ENCODE data around the gene SLC25A44.
"Not testable (repeated sequence)": the region's sequence is repeated elsewhere in the genome, so short reads cannot be mapped to it uniquely, and the experiment has no call there.

SLC25A44 gene

GRCh38 chr1:156211243-156211642 lies 17.3 kb downstream of the SLC25A44 start:
- Histone ChIP-seq H3K27ac (no peak overlapping the region), H4K20me1 (peaks cover 0 to 17% (median 3%) of the 10 kb centered on the region in 11 experiments; a peak in 6 of 22 replicates), H3K4me1 (peaks cover 15 to 34% (median 21%) of the 10 kb centered on the region in 10 experiments), H3K4me2 (no peak overlapping the region), H3K4me3 (no peak overlapping the region), H3K9me3 (replicated peaks in 1 of 11) (no peaks in the 10 kb centered on the region), H3K9ac (no peak overlapping the region), H3K27me3 (no peaks in the 10 kb centered on the region), H3K36me3 (peaks cover 50 to 84% (median 70%) of the 10 kb centered on the region in 11 experiments)
- no peak for TF ChIP-seq Cebpa-rat (IDR thresholded peaks at IDR 0.05)

GRCh38 chr1:156212130-156212529 lies 18.2 kb downstream of the SLC25A44 start:
- peaks cover 0 to 4% (median 0%) of the 10 kb centered on the region in 11 experiments; a peak in 3 of 22 replicates for H3K9me3 ChIP-seq (replicated peaks in 1 of 11)
- peaks cover 16 to 41% (median 24%) of the 10 kb centered on the region in 10 experiments for H3K4me1 ChIP-seq
- H3K4me3 ChIP-seq, result peak overlapping the region; percentile 68 to 82 (median 71); a peak in 18 of 20 replicates
- TF ChIP-seq Cebpa-rat (IDR thresholded peaks at IDR 0.05), result no peak
- H3K9ac ChIP-seq, result peak overlapping the region; percentile 87 to 95 (median 93)
- H4K20me1 ChIP-seq, result peaks cover 0 to 13% (median 0%) of the 10 kb centered on the region in 11 experiments; a peak in 4 of 22 replicates
- H3K27me3 ChIP-seq, result no peaks in the 10 kb centered on the region
- peaks cover 42 to 80% (median 67%) of the 10 kb centered on the region in 11 experiments for H3K36me3 ChIP-seq
- H3K27ac ChIP-seq, result peak overlapping the region; percentile 89 to 96 (median 94); a peak in 20 of 22 replicates
- peak overlapping the region; percentile 65 to 97 (median 90) for H3K4me2 ChIP-seq

DNA sequence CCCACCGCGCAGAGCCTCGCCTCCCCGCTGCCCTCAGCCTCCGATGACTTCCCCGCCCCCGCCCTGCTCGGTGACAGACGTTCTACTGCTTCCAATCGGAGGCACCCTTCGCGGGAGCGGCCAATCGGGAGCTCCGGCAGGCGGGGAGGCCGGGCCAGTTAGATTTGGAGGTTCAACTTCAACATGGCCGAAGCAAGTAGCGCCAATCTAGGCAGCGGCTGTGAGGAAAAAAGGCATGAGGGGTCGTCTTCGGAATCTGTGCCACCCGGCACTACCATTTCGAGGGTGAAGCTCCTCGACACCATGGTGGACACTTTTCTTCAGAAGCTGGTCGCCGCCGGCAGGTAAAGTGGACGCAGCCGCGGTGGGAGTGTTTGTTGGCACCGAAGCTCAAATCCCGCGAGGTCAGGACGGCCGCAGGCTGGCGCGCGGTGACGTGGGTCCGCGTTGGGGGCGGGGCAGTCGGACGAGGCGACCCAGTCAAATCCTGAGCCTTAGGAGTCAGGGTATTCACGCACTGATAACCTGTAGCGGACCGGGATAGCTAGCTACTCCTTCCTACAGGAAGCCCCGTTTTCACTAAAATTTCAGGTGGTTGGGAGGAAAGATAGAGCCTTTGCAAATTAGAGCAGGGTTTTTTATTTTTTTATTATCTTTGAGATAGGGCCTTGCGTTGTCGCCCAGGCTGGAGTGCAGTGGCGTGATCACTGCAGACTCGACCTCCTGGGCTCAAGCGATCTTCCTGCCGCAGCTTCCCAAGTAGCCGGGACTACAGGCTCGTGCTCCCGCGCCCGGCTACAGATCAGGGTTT lies 19.1 kb downstream of the SLC25A44 start, which contains the start of gene PMF1:
TSS of gene PMF1 (plus strand) at position 175 of the 811 bp plus-strand sequence. CDS start at position 184, 9 bp downstream.
- H3K9me3 ChIP-seq (replicated peaks in 1 of 11), result peaks cover 0 to 4% (median 0%) of the 10 kb centered on the region in 11 experiments; a peak in 3 of 22 replicates
- peak within 1 kb of the TSS; percentile 84 to 97 (median 93) for H3K4me2 ChIP-seq
- H3K27ac ChIP-seq, result peak within 1 kb of the TSS; percentile 89 to 96 (median 94)
- no peaks in the 10 kb centered on the region for H3K27me3 ChIP-seq
- no peak for TF ChIP-seq Cebpa-rat (IDR thresholded peaks at IDR 0.05)
- H4K20me1 ChIP-seq, result peaks cover 0 to 19% (median 0%) of the 10 kb centered on the region in 11 experiments; a peak in 4 of 22 replicates
- peak within 1 kb of the TSS; percentile 87 to 95 (median 93) for H3K9ac ChIP-seq
- H3K4me3 ChIP-seq, result peak within 1 kb of the TSS; percentile 68 to 82 (median 71)
- H3K4me1 ChIP-seq, result peaks cover 19 to 50% (median 33%) of the 10 kb centered on the region in 10 experiments
- peaks cover 36 to 71% (median 59%) of the 10 kb centered on the region in 11 experiments for H3K36me3 ChIP-seq

GRCh38 chr1:156213644-156213966 lies 19.7 kb downstream of the SLC25A44 start:
- peak overlapping the region; percentile 87 to 95 (median 93) for H3K9ac ChIP-seq
- no peaks in the 10 kb centered on the region for H3K27me3 ChIP-seq
- TF ChIP-seq Cebpa-rat (IDR thresholded peaks at IDR 0.05), result no peak
- H3K9me3 ChIP-seq (replicated peaks in 1 of 11), result peaks cover 0 to 4% (median 0%) of the 10 kb centered on the region in 11 experiments; a peak in 3 of 22 replicates
- H3K4me2 ChIP-seq, result peak overlapping the region; percentile 84 to 97 (median 93)
- peaks cover 31 to 68% (median 53%) of the 10 kb centered on the region in 11 experiments for H3K36me3 ChIP-seq
- H3K4me3 ChIP-seq, result peak overlapping the region; percentile 68 to 82 (median 71)
- H3K27ac ChIP-seq, result peak overlapping the region; percentile 89 to 96 (median 94)
- peaks cover 19 to 56% (median 37%) of the 10 kb centered on the region in 10 experiments for H3K4me1 ChIP-seq
- H4K20me1 ChIP-seq, result peaks cover 0 to 24% (median 0%) of the 10 kb centered on the region in 11 experiments; a peak in 4 of 22 replicates

- Histone ChIP-seq H3K36me3 (peaks cover 25 to 68% (median 48%) of the 10 kb centered on the region in 11 experiments), H3K9ac (peak overlapping the region; percentile 87 to 95 (median 93); a peak in 21 of 22 replicates), H3K27ac (peak overlapping the region; percentile 89 to 96 (median 94); a peak in 21 of 22 replicates), H3K4me1 (peaks cover 19 to 62% (median 41%) of the 10 kb centered on the region in 10 experiments), H3K27me3 (no peaks in the 10 kb centered on the region), H4K20me1 (peaks cover 0 to 24% (median 0%) of the 10 kb centered on the region in 11 experiments; a peak in 4 of 22 replicates), H3K9me3 (replicated peaks in 1 of 11) (peaks cover 0 to 4% (median 0%) of the 10 kb centered on the region in 11 experiments; a peak in 3 of 22 replicates), H3K4me3 (peak overlapping the region; percentile 68 to 82 (median 71)), H3K4me2 (peak overlapping the region; percentile 84 to 97 (median 93))
- no peak for TF ChIP-seq Cebpa-rat (IDR thresholded peaks at IDR 0.05)
Observed at GRCh38 chr1:156214024-156214748, 20.3 kb downstream of the SLC25A44 start.

- H3K9me3 ChIP-seq (replicated peaks in 1 of 11); H3K4me3 ChIP-seq; H3K9ac ChIP-seq; H3K27me3 ChIP-seq: not testable (repeated sequence)
- H3K36me3 ChIP-seq, result peaks cover 16 to 68% (median 41%) of the 10 kb centered on the region in 11 experiments
- H3K27ac ChIP-seq, result peak overlapping the region in 4 of 11 experiments; percentile 15 to 53 (median 34); a peak in 6 of 22 replicates
- H3K4me2 ChIP-seq, result peak overlapping the region in 4 of 11 experiments; percentile 8 to 55 (median 54); a peak in 7 of 22 replicates
- H3K4me1 ChIP-seq, result peaks cover 19 to 76% (median 49%) of the 10 kb centered on the region in 10 experiments
- H4K20me1 ChIP-seq, result peaks cover 0 to 33% (median 0%) of the 10 kb centered on the region in 11 experiments; a peak in 3 of 22 replicates
Observed at GRCh38 chr1:156216361-156217086, 22.6 kb downstream of the SLC25A44 start.

GRCh38 chr1:156217871-156218270 lies 24.0 kb downstream of the SLC25A44 start:
- no peak for TF ChIP-seq Cebpa-rat (IDR thresholded peaks at IDR 0.05)
- peak overlapping the region in 9 of 11 experiments; percentile 33 to 96 (median 80); a peak in 17 of 22 replicates for H3K4me2 ChIP-seq
- H3K27ac ChIP-seq, result peak overlapping the region in 10 of 11 experiments; percentile 12 to 83 (median 64); a peak in 20 of 22 replicates
- peaks cover 0 to 4% (median 0%) of the 10 kb centered on the region in 11 experiments; a peak in 3 of 22 replicates for H3K9me3 ChIP-seq (replicated peaks in 1 of 11)
- H3K9ac ChIP-seq, result peak overlapping the region; percentile 1 to 70 (median 61); a peak in 15 of 22 replicates
- H3K4me1 ChIP-seq, result peaks cover 13 to 73% (median 45%) of the 10 kb centered on the region in 10 experiments
- H3K4me3 ChIP-seq, result peak overlapping the region in 5 of 10 experiments; percentile 4 to 39 (median 27); a peak in 4 of 20 replicates
- no peaks in the 10 kb centered on the region for H3K27me3 ChIP-seq
- peaks cover 27 to 75% (median 47%) of the 10 kb centered on the region in 11 experiments for H3K36me3 ChIP-seq
- H4K20me1 ChIP-seq, result peaks cover 0 to 39% (median 0%) of the 10 kb centered on the region in 11 experiments; a peak in 3 of 22 replicates

Measured in BLaER1 treated with 17β-estradiol and CSF1 and Interleukin-3, amounts not matched to agents 10 nM and 100 nM (cell line).